CD14-positive monocyte (primary cell): ENCODE measurements around the gene AHCY. TPM values are rescaled to one million over a fixed set of nuclear protein-coding genes. Genes with fewer than 3 reads are reported as not detected.

Source experiments
- DNase-seq, 3 donors: peaks; one replicate each; pipeline ENCODE4 v3.0.0-alpha.2; 2011 to 2022
- H2AFZ ChIP-seq: 2 replicates; pipeline ENCODE4 v1.6.0; 2012; ENCODE audit warnings: mild to moderate bottlenecking, low read depth, low read length, inconsistent platforms; ENCODE audit not compliant: insufficient read depth, poor library complexity, severe bottlenecking
- H3K27ac ChIP-seq, 2 donors: 1 replicate in 1 of 2; 2 replicates in 1 of 2; pipeline ENCODE4 v1.5.1; 2012 to 2013; ENCODE audit warnings: low read length in 2 of 2, control low read depth in 1 of 2, inconsistent platforms in 1 of 2, low read depth in 1 of 2, mild to moderate bottlenecking in 1 of 2
- H3K27me3 ChIP-seq, 2 donors: one replicate each; pipeline versions ENCODE4 v1.6.0 to v1.6.1; 2011 to 2013; ENCODE audit warnings: low read length in 2 of 2; ENCODE audit not compliant: control insufficient read depth in 2 of 2, insufficient read depth in 2 of 2
- H3K36me3 ChIP-seq, 2 donors: replicated peaks in 1 of 2; 1 replicate in 1 of 2; 2 replicates in 1 of 2; pipeline versions ENCODE4 v1.5.1 to v1.6.1; 2012 to 2013; ENCODE audit warnings: low read length in 2 of 2, control low read depth in 1 of 2, inconsistent platforms in 1 of 2, mild to moderate bottlenecking in 1 of 2; ENCODE audit not compliant: insufficient read depth in 2 of 2, control insufficient read depth in 1 of 2
- H3K4me1 ChIP-seq, 2 donors: 1 replicate in 1 of 2; 2 replicates in 1 of 2; pipeline versions ENCODE4 v1.5.1 to v1.6.1; 2012 to 2013; ENCODE audit warnings: low read length in 2 of 2, control low read depth in 1 of 2, inconsistent platforms in 1 of 2, mild to moderate bottlenecking in 1 of 2, moderate library complexity in 1 of 2; ENCODE audit not compliant: insufficient read depth in 2 of 2, control insufficient read depth in 1 of 2
- H3K4me2 ChIP-seq: replicated peaks from 2 replicates; pipeline ENCODE3; 2012; ENCODE audit warnings: low read length, moderate library complexity, mild to moderate bottlenecking; ENCODE audit not compliant: poor library complexity, severe bottlenecking; ENCODE audit errors: extremely low read depth
- H3K4me3 ChIP-seq, 3 experiments: fragments of 200-600 bp in 1 of 3; sonication (generic) in 1 of 3; replicated peaks in 1 of 3; 1 replicate in 2 of 3; 2 replicates in 1 of 3; pipeline ENCODE4 v1.5.1; 2011 to 2013; ENCODE audit warnings: low read length in 3 of 3, mild to moderate bottlenecking in 3 of 3, control low read depth in 2 of 3, low read depth in 2 of 3, inconsistent platforms in 1 of 3, moderate library complexity in 1 of 3
- H3K79me2 ChIP-seq: 2 replicates; pipeline ENCODE4 v1.6.0; 2012; ENCODE audit warnings: mild to moderate bottlenecking, control low read depth, inconsistent platforms, low read length, moderate library complexity; ENCODE audit not compliant: insufficient read depth
- H3K9ac ChIP-seq: 2 replicates; pipeline ENCODE4 v1.6.0; 2017; ENCODE audit warnings: low read length, mild to moderate bottlenecking; ENCODE audit not compliant: insufficient read depth, poor library complexity, severe bottlenecking
- H3K9me3 ChIP-seq, 2 donors: replicated peaks in 1 of 2; 1 replicate in 1 of 2; 2 replicates in 1 of 2; pipeline versions ENCODE4 v1.5.1 to v1.6.1; 2012 to 2013; ENCODE audit warnings: low read length in 2 of 2, control low read depth in 1 of 2; ENCODE audit not compliant: control insufficient read depth in 1 of 2, insufficient read depth in 1 of 2
- H4K20me1 ChIP-seq: 2 replicates; pipeline ENCODE4 v1.6.0; 2012; ENCODE audit warnings: mild to moderate bottlenecking, low read length, control low read depth, moderate library complexity; ENCODE audit not compliant: insufficient read depth
- H3K27ac Mint-ChIP-seq, 7 donors: one replicate each; pipeline ENCODE4 v1.8.0; 2020; ENCODE audit warnings: mild to moderate bottlenecking in 7 of 7, mixed read lengths in 7 of 7, moderate library complexity in 6 of 7, inconsistent platforms in 2 of 7
- H3K27me3 Mint-ChIP-seq, 3 donors: one replicate each; pipeline ENCODE4 v1.8.0; 2021 to 2022; ENCODE audit warnings: low read depth in 3 of 3, mild to moderate bottlenecking in 3 of 3, mixed read lengths in 3 of 3, moderate library complexity in 3 of 3, inconsistent platforms in 1 of 3
- H3K36me3 Mint-ChIP-seq, 2 donors: one replicate each; pipeline ENCODE4 v1.8.0; 2020; ENCODE audit warnings: mixed read lengths in 2 of 2, inconsistent platforms in 1 of 2, mild to moderate bottlenecking in 1 of 2
- H3K4me1 Mint-ChIP-seq: one replicate; pipeline ENCODE4 v1.8.0; 2020; ENCODE audit warnings: mild to moderate bottlenecking, mixed read lengths
- H3K4me3 Mint-ChIP-seq, 2 donors: one replicate each; pipeline ENCODE4 v1.8.0; 2020; ENCODE audit warnings: mild to moderate bottlenecking in 2 of 2, mixed read lengths in 2 of 2, moderate library complexity in 1 of 2
- H3K9me3 Mint-ChIP-seq, 7 donors: one replicate each; pipeline ENCODE4 v1.8.0; 2020 to 2022; ENCODE audit warnings: mixed read lengths in 7 of 7, mild to moderate bottlenecking in 6 of 7, moderate library complexity in 6 of 7, inconsistent platforms in 2 of 7
- CTCF ChIP-seq: fragments of 200-600 bp; IDR thresholded peaks from one replicate; pipeline ENCODE4 v1.8.0; 2022; ENCODE audit warnings: antibody characterized with exemption, mild to moderate bottlenecking
- WGBS: methylation state at CpG from one replicate; pipeline ENCODE4 v1.1.5; 2013; ENCODE audit warnings: missing lambda C conversion rate; ENCODE audit not compliant: insufficient coverage; 5-methylcytosine and 5-hydroxymethylcytosine counted together
- intact Hi-C, 2 donors: fragments of 100-400 bp; cut with micrococcal nuclease; formaldehyde crosslinking; loops; one replicate each; pipeline versions ENCODE4 v1.15.0 to v1.15.1; 2023
- polyA plus RNA-seq, 3 donors: library from polyadenylated mRNA; depleted of rRNA in 1 of 3; unstranded in 2 of 3; stranded (reverse) in 1 of 3; fragments of 300-500 nt in 2 of 3; fragments of >200 nt in 1 of 3; fragmentation: Illumina TruSeq in 2 of 3; gene quantifications; 1 replicate in 2 of 3; 2 replicates in 1 of 3; pipeline ENCODE4 v1.2.3, GENCODE V29; 2012 to 2021

The AHCY gene
- polyA plus RNA-seq, 3 donors = 35.7 to 42.7 (median 41.1) TPM

- Mint-ChIP-seq H3K4me3 (peak overlapping the region in 1 of 2 donors; percentile 61), H3K27ac (peak overlapping the region; percentile 60 to 96 (median 93)), H3K4me1 (peaks cover 41% of the 10 kb centered on the region), H3K27me3 (peaks cover 0 to 1% (median 0%) of the 10 kb centered on the region in 3 donors), H3K9me3 (peaks cover 0 to 4% (median 0%) of the 10 kb centered on the region in 7 donors), H3K36me3 (no peaks in the 10 kb centered on the region)
- intact Hi-C loops = no loop called here
- Histone ChIP-seq H3K27me3 (no peaks in the 10 kb centered on the region), H3K27ac (peak overlapping the region; percentile 29 to 72), H3K4me3 (no peak overlapping the region), H3K79me2 (no peaks in the 10 kb centered on the region), H2AFZ (peak overlapping the region; percentile 1), H4K20me1 (no peaks in the 10 kb centered on the region), H3K9me3 (no peaks in the 10 kb centered on the region), H3K4me2 (peak overlapping the region; percentile 27), H3K9ac (no peak overlapping the region), H3K4me1 (peaks cover 33 to 48% of the 10 kb centered on the region in 2 donors), H3K36me3 (no peaks in the 10 kb centered on the region)
- 0% methylated on average over 2 of the region's 6 CpGs for WGBS
- DNase-seq = peak; percentile 74 to 81 (median 78)
- no peak for TF ChIP-seq CTCF
Measured at GRCh38 chr20:34249291-34249690, 53.9 kb downstream of the AHCY start.

GRCh38 chr20:34246126-34246626 is 57.0 kb downstream of the AHCY start:
- H3K9me3 ChIP-seq = no peaks in the 10 kb centered on the region
- no peaks in the 10 kb centered on the region for H3K9me3 Mint-ChIP-seq
- no peaks in the 10 kb centered on the region for H3K36me3 ChIP-seq
- no peak overlapping the region for H3K4me3 Mint-ChIP-seq
- no peak overlapping the region for H3K9ac ChIP-seq
- H3K79me2 ChIP-seq = no peaks in the 10 kb centered on the region
- DNase-seq = no peak
- peaks cover 38% of the 10 kb centered on the region for H3K4me1 Mint-ChIP-seq
- 100% methylated on average over 1 of the region's 2 CpGs for WGBS
- no peak overlapping the region for H3K4me3 ChIP-seq
- intact Hi-C loops = no loop called here
- no peaks in the 10 kb centered on the region for H3K27me3 ChIP-seq
- H3K27ac ChIP-seq = no peak overlapping the region
- TF ChIP-seq CTCF = no peak
- H3K27ac Mint-ChIP-seq = peak overlapping the region in 1 of 7 donors; percentile 52
- peaks cover 35 to 43% of the 10 kb centered on the region in 2 donors for H3K4me1 ChIP-seq
- no peaks in the 10 kb centered on the region for H3K36me3 Mint-ChIP-seq
- peaks cover 0 to 6% (median under 1%) of the 10 kb centered on the region in 3 donors for H3K27me3 Mint-ChIP-seq
- H3K4me2 ChIP-seq = no peak overlapping the region
- H2AFZ ChIP-seq = no peak overlapping the region
- no peaks in the 10 kb centered on the region for H4K20me1 ChIP-seq
